Skin epidermis (tissue), 12 donors: ENCODE data around the gene LHX2.

Experiments used
- H3K27ac ChIP-seq, 21 experiments: fragments of 200-600 bp; sonication (generic) in 11 of 21; one replicate each; pipeline ENCODE4 v1.5.0; 2020; ENCODE audit warnings: mild to moderate bottlenecking in 3 of 21, inconsistent platforms in 2 of 21, moderate library complexity in 2 of 21
- H3K4me3 ChIP-seq, 7 experiments: fragments of 200-600 bp; sonication (generic) in 2 of 7; one replicate each; pipeline ENCODE4 v1.5.0; 2020; ENCODE audit warnings: inconsistent platforms in 2 of 7, mild to moderate bottlenecking in 2 of 7, moderate library complexity in 1 of 7

Gene LHX2

GRCh38 chr9:123998970-123999621 is 12.5 kb upstream of the LHX2 start:
- Histone ChIP-seq H3K27ac (peak overlapping the region in 1 of 21 experiments; percentile 9), H3K4me3 (peak overlapping the region in 3 of 7 experiments; percentile 10 to 34 (median 15))

GRCh38 chr9:123999661-124000060 is 11.9 kb upstream of the LHX2 start:
- Histone ChIP-seq H3K27ac (no peak overlapping the region), H3K4me3 (peak overlapping the region in 2 of 7 experiments; percentile 15 to 19)

GRCh38 chr9:124000161-124000783 is 11.3 kb upstream of the LHX2 start:
- peak overlapping the region in 3 of 7 experiments; percentile 14 to 19 (median 15) for H3K4me3 ChIP-seq
- H3K27ac ChIP-seq = peak overlapping the region in 3 of 21 experiments; percentile 14 to 32 (median 28)

- peak overlapping the region in 1 of 21 experiments; percentile 30 for H3K27ac ChIP-seq
- H3K4me3 ChIP-seq = peak overlapping the region in 1 of 7 experiments; percentile 14
Observed at GRCh38 chr9:124000784-124001457, 10.6 kb upstream of the LHX2 start.

GRCh38 chr9:124001458-124001799 is 10.1 kb upstream of the LHX2 start:
- H3K27ac ChIP-seq = no peak overlapping the region
- H3K4me3 ChIP-seq = no peak overlapping the region

GRCh38 chr9:124001866-124002525 is 9.6 kb upstream of the LHX2 start:
- H3K27ac ChIP-seq = no peak overlapping the region
- no peak overlapping the region for H3K4me3 ChIP-seq

- Histone ChIP-seq H3K4me3 (no peak overlapping the region), H3K27ac (no peak overlapping the region)
Observed at GRCh38 chr9:124003636-124004349, 7.8 kb upstream of the LHX2 start.

GRCh38 chr9:124004593-124004992 is 7.0 kb upstream of the LHX2 start:
- H3K4me3 ChIP-seq = no peak overlapping the region

GRCh38 chr9:124005029-124005771 is 6.4 kb upstream of the LHX2 start:
- H3K4me3 ChIP-seq = no peak overlapping the region
- no peak overlapping the region for H3K27ac ChIP-seq

More at GRCh38 chr9:124004593-124004992, 7.0 kb upstream of the LHX2 start:
- no peak overlapping the region for H3K27ac ChIP-seq

- no peak overlapping the region for H3K27ac ChIP-seq
Observed at GRCh38 chr9:124006448-124007361, 4.9 kb upstream of the LHX2 start.

GRCh38 chr9:124007565-124008302 is 3.8 kb upstream of the LHX2 start:
- Histone ChIP-seq H3K27ac (no peak overlapping the region), H3K4me3 (peak overlapping the region in 2 of 7 experiments; percentile 5 to 32)

More at GRCh38 chr9:124006448-124007361, 4.9 kb upstream of the LHX2 start:
- H3K4me3 ChIP-seq = no peak overlapping the region

GRCh38 chr9:124008303-124008693 is 3.3 kb upstream of the LHX2 start:
- H3K27ac ChIP-seq = peak overlapping the region in 1 of 21 experiments; percentile 44
- peak overlapping the region in 4 of 7 experiments; percentile 5 to 32 (median 10) for H3K4me3 ChIP-seq

- Histone ChIP-seq H3K27ac (peak overlapping the region in 1 of 21 experiments; percentile 44), H3K4me3 (peak overlapping the region in 4 of 7 experiments; percentile 5 to 32 (median 10))
Observed at GRCh38 chr9:124008694-124009530, 2.7 kb upstream of the LHX2 start.

- H3K4me3 ChIP-seq = no peak overlapping the region
- no peak overlapping the region for H3K27ac ChIP-seq
Observed at GRCh38 chr9:124009531-124010217, 1.9 kb upstream of the LHX2 start.

GRCh38 chr9:124010303-124010664 is 1.3 kb upstream of the LHX2 start:
- Histone ChIP-seq H3K27ac (no peak overlapping the region), H3K4me3 (no peak overlapping the region)
